Mesothelial cell of epicardium (in vitro differentiated cells): ENCODE results near the gene ARPC1B. TPM values are rescaled to one million over a fixed set of nuclear protein-coding genes. Genes with fewer than 3 reads are reported as not detected.
"Not testable (repeated sequence)": the region's sequence is repeated elsewhere in the genome, so short reads cannot be mapped to it uniquely, and the experiment has no call there.

ENCODE experiments used
- DNase-seq, 2 experiments: peaks; one replicate each; pipeline ENCODE4 v3.0.0; 2021; ENCODE audit warnings: low spot score in 2 of 2; ENCODE audit not compliant: unreplicated experiment in 2 of 2
- H3K27ac Mint-ChIP-seq: 2 replicates; pipeline ENCODE4 v1.8.0; 2021; ENCODE audit warnings: mixed read lengths
- H3K27me3 Mint-ChIP-seq: 2 replicates; pipeline ENCODE4 v1.8.0; 2021; ENCODE audit warnings: low read depth, mixed read lengths
- H3K36me3 Mint-ChIP-seq: 2 replicates; pipeline ENCODE4 v1.8.0; 2021; ENCODE audit warnings: mixed read lengths
- H3K4me1 Mint-ChIP-seq: 2 replicates; pipeline ENCODE4 v1.8.0; 2021; ENCODE audit warnings: mixed read lengths
- H3K4me3 Mint-ChIP-seq: 2 replicates; pipeline ENCODE4 v1.8.0; 2021; ENCODE audit warnings: mild to moderate bottlenecking, moderate library complexity, mixed read lengths
- H3K9me3 Mint-ChIP-seq: 2 replicates; pipeline ENCODE4 v1.8.0; 2021; ENCODE audit warnings: mixed read lengths
- total RNA-seq: library from RNA; stranded (reverse); gene quantifications from 3 replicates; pipeline ENCODE4 v1.2.1, GENCODE V29; 2021
- TF ChIP-seq, protein P1 (sequence below): fragments of 200-600 bp; sonication (generic); IDR thresholded peaks from one replicate; pipeline ENCODE4 v1.5.0; 2021; ENCODE audit warnings: antibody characterized with exemption; ENCODE audit not compliant: unreplicated experiment

ARPC1B gene
- total RNA-seq, 1 donor from 2014 or later: 32.5 TPM

DNA sequence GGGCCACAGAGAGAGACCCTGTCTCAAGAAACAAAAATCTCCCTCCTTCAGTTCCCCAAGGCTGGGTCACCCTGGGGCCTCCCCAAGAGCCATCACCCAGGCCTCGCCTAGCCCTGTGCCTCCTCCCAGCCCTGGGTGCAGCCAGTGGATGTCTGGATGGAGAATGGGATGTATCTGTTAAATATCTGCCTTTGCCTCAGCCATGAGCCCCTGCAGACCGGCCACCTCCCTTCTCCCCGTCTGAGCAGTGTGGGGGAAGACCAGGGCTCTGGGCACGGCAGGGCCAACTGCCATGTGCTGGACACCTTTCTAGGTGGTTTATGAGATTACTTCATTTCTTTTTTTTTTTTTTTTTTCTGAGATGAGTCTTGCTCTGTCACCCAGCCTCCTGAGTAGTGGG is 10.0 kb downstream of the ARPC1B start:
- Mint-ChIP-seq H3K36me3 (peaks cover 8% of the 10 kb centered on the region), H3K4me1 (peaks cover 8% of the 10 kb centered on the region), H3K27ac (no peak overlapping the region), H3K27me3 (no peaks in the 10 kb centered on the region), H3K4me3 (no peak overlapping the region), H3K9me3 (no peaks in the 10 kb centered on the region)
- DNase-seq: no peak
- TF ChIP-seq, protein P1, sequence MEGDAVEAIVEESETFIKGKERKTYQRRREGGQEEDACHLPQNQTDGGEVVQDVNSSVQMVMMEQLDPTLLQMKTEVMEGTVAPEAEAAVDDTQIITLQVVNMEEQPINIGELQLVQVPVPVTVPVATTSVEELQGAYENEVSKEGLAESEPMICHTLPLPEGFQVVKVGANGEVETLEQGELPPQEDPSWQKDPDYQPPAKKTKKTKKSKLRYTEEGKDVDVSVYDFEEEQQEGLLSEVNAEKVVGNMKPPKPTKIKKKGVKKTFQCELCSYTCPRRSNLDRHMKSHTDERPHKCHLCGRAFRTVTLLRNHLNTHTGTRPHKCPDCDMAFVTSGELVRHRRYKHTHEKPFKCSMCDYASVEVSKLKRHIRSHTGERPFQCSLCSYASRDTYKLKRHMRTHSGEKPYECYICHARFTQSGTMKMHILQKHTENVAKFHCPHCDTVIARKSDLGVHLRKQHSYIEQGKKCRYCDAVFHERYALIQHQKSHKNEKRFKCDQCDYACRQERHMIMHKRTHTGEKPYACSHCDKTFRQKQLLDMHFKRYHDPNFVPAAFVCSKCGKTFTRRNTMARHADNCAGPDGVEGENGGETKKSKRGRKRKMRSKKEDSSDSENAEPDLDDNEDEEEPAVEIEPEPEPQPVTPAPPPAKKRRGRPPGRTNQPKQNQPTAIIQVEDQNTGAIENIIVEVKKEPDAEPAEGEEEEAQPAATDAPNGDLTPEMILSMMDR: no peak

DNA sequence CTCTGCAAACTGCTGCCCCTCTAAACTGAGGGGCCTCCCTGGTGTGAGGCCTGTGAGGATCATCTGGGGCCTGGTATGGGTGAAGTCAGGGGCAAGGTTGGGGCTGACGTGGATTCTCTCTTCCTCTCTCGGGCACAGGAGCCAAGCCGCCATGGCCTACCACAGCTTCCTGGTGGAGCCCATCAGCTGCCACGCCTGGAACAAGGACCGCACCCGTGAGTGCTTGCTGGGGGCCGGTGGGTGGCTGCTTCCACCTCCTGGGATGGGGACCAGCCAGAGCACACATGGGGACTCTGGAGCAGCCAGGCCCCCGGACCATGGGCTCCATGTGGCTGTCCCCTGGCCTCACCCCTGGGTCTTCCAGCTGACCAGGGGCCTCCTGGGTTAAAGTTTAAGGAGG is 11.0 kb downstream of the ARPC1B start:
- TF ChIP-seq, protein P1: no peak
- Mint-ChIP-seq H3K27me3 (no peaks in the 10 kb centered on the region), H3K9me3 (no peaks in the 10 kb centered on the region), H3K27ac (no peak overlapping the region), H3K4me3 (no peak overlapping the region), H3K36me3 (peaks cover 8% of the 10 kb centered on the region), H3K4me1 (no peaks in the 10 kb centered on the region)
- no peak for DNase-seq

DNA sequence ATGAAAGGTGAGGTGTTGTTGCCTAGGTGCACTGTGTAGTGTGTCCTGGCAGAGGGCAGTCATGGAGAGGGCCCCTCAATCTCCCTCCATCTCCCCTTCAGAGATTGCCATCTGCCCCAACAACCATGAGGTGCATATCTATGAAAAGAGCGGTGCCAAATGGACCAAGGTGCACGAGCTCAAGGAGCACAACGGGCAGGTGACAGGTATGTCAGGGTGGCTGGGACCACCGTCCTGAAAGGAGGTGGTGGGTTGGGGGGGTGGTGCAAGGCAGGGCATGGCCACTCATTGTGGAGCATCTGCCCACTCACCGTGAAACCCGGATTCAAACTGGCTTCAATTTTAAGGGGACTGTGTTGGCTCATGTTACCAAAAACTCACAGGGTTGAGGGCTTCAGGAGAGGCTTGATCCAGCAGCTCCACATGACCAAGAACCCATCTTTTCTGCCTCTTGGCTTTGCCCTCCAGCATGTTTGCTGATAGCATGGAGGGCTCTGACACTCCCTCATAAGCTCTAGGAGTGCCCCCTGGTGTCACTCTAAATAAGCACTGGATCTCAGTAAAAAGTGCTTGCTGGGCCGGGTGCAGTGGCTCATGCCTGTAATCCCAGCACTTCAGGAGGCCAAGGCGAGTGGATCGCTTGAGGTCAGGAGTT is 12.2 kb downstream of the ARPC1B start:
- Mint-ChIP-seq H3K9me3 (no peaks in the 10 kb centered on the region), H3K4me1 (no peaks in the 10 kb centered on the region), H3K27me3 (no peaks in the 10 kb centered on the region), H3K36me3 (peaks cover 10% of the 10 kb centered on the region), H3K4me3 (no peak overlapping the region), H3K27ac (no peak overlapping the region)
- TF ChIP-seq, protein P1: no peak
- no peak for DNase-seq

DNA sequence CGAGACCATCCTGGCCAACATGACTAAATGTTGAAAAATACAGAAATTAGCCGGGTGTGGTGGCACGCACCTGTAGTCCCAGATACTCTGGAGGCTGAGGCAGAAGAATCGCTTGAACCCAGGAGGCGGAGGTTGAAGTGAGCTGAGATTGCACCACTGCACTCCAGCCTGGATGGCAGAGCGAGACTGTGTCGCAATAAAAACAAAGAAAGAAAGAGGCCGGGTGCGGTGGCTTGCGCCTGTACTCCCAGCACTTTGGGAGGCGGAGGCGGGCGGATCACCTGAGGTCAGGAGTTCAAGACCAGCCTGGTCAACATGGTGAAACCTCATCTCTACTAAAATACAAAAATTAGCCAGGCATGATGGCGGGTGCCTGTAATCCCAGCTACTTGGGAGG is 12.7 kb downstream of the ARPC1B start:
- H3K36me3 Mint-ChIP-seq: peaks cover 10% of the 10 kb centered on the region
- H3K27me3 Mint-ChIP-seq, H3K27ac Mint-ChIP-seq, H3K9me3 Mint-ChIP-seq, H3K4me1 Mint-ChIP-seq, DNase-seq, H3K4me3 Mint-ChIP-seq: not testable (repeated sequence)

DNA sequence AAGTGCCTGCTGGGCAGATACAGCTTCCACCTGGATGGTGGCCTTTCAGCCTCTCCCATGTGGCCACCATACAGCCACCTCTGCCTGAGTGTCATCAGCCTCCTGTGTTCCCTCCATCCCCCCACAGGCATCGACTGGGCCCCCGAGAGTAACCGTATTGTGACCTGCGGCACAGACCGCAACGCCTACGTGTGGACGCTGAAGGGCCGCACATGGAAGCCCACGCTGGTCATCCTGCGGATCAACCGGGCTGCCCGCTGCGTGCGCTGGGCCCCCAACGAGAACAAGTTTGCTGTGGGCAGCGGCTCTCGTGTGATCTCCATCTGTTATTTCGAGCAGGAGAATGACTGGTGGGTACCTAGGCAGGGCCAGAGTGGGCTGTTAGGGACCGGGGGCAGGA is 13.4 kb downstream of the ARPC1B start:
- Mint-ChIP-seq H3K27ac (no peak overlapping the region), H3K36me3 (peaks cover 10% of the 10 kb centered on the region), H3K9me3 (no peaks in the 10 kb centered on the region), H3K4me3 (no peak overlapping the region), H3K4me1 (peaks cover 2% of the 10 kb centered on the region), H3K27me3 (no peaks in the 10 kb centered on the region)
- DNase-seq: no peak
- TF ChIP-seq, protein P1: no peak

DNA sequence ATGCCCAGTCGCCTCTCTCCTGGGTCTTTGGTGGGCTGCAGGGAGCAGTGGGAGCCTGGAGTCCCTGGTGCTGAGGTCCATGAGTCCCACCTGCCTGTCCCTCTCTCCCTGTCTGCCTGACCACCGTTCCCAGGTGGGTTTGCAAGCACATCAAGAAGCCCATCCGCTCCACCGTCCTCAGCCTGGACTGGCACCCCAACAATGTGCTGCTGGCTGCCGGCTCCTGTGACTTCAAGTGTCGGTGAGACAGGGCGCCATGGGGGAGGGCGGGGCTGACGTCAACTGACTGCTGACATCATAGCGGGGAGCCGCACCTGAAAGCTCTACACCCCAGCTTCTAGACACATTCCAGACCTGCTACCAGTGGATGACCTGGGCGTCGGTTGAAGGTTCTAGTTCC is 15.2 kb downstream of the ARPC1B start:
- H3K9me3 Mint-ChIP-seq: no peaks in the 10 kb centered on the region
- DNase-seq: no peak
- H3K4me1 Mint-ChIP-seq: peaks cover 14% of the 10 kb centered on the region
- H3K27ac Mint-ChIP-seq: no peak overlapping the region
- no peak overlapping the region for H3K4me3 Mint-ChIP-seq
- H3K27me3 Mint-ChIP-seq: no peaks in the 10 kb centered on the region
- TF ChIP-seq, protein P1: no peak
- peaks cover 10% of the 10 kb centered on the region for H3K36me3 Mint-ChIP-seq
